HPDE6-E6E7 (cell line): ENCODE data around the gene SLC28A3.

Experiments used
- DNase-seq: peaks from one replicate; pipeline ENCODE4 v3.0.0; 2011; ENCODE audit warnings: missing footprints; ENCODE audit errors: extremely low spot score

The SLC28A3 gene

DNA sequence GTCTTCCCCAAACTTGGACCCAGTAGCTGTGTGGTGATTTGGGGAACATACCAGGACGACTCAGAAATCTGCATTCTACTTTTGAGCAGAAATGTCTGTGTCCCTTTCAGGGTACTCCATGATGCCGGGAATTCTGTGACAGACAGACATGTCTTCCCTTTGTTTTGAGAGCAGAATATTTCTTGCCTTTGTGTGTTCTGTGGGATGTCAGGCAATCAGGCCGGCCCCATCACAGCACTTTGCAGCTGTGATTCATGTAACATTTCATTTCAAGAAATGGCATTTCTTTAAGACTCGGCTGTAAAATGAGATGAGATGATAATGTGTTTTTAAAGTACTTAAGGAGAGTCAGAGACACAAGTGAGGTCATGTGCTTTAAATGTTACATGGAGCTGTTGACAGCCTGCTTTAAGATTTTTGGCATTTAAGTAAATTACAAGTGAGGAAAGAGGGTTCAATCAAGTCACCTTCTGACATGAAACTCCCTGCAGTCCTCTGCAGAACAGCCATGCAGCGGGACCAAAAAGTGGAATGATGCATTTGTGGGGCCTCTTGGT lies 98.7 kb downstream of the SLC28A3 start:
- DNase-seq: no peak

- DNase-seq: no peak
Observed at GRCh38 chr9:84239343-84239742, 101.2 kb downstream of the SLC28A3 start.

DNA sequence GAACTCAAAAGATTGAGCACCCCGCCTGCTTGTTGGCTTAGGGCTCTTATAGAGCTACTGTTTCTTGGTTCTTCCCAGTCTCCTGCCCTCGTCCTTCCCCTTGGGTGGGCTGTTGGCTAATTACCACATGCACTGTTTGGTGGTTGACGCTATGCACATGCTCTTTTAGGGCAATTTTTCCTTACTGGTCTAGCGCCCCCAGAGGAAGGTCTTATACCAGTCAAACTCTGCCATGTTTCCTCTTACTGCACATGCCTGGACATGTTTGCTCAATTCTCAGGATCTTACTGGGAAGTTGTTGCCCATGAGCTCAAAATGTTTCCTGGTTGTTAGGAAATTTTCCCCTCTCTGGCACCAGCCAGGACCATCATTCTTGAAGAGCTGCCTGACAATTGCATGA lies 101.9 kb downstream of the SLC28A3 start:
- no peak for DNase-seq

DNA sequence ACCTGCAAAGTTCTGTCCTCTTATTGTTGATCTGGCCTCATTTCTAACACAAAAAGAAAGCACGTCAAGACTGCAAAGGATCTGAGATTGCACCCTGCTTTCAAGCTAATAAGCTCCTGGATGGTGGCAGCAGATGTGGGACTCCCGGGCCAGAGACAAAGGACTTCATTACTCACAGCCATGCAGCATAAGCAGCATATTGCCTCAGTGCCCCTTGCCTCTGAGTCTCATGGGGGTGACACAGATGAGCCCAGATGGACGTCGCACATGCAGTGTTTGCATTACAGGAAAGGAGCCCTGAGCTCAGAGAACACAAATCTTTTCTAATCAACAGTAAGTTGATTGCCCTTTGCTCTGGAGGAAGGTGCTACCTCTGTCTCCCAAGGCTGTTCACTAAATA lies 105.0 kb downstream of the SLC28A3 start:
- DNase-seq: no peak

GRCh38 chr9:84230355-84231145 lies 110.0 kb downstream of the SLC28A3 start:
- no peak for DNase-seq

GRCh38 chr9:84229191-84229590 lies 111.4 kb downstream of the SLC28A3 start:
- no peak for DNase-seq

DNA sequence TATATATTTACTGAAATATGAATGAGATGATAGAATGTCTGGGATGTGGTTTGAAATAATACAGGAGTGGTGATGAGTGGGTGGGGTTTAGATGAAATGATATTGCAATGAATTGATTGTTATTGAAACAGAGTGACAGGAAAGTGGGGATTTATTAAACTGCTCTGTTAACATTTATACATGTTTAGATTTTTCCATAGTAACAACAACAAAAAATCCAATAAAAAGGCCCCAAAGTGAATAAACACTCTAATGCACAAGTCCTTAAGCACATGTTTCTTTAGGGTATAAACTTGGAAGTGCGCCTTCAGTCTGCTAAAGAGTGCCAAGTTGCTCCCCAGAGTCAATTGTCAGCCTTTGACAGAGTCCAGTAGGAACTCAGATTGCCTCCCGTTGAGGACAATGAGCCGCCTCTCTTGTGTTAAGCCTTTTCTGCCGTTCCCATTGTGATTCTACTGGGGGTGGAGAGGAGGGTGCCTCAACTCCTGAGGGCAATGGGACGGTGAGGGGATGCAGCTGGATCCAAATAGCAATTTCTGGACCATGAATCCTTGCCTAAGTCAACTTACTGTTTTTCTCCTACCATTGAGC lies 112.3 kb downstream of the SLC28A3 start:
- DNase-seq: no peak

DNA sequence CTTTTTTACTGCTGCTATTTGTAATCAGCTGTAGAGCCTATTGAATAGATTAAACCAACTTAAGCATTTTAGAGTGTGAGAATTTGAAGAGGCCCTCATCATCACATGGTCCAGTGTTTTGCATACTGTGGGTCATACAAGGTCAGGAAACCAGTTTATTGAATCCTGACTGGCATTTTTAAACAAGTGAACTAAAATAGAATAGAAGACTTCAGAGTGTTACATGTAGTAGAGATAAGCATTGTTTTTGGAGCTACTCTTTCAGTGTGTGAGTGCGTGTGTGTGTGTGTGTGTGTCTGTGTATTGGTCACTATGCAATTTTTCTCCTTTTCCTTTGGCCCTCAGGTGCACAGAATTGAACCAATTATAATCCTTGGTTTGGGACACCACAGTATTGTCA lies 114.4 kb downstream of the SLC28A3 start:
- no peak for DNase-seq
